Karpas-422 (cell line): ENCODE measurements around the gene FGF1. TPM values are rescaled to one million over a fixed set of nuclear protein-coding genes. Genes with fewer than 3 reads are reported as not detected.

ENCODE experiments used
- DNase-seq: peaks from one replicate; pipeline ENCODE4 v3.0.0-alpha.2; 2015
- H2AFZ ChIP-seq: fragments of 200-600 bp; sonication (generic); 2 replicates; pipeline ENCODE4 v1.6.1; 2014; ENCODE audit warnings: antibody characterized with exemption, low read length, mixed read lengths
- H3K27ac ChIP-seq: fragments of 200-600 bp; sonication (generic); 2 replicates; pipeline ENCODE4 v1.5.1; 2014; ENCODE audit warnings: mild to moderate bottlenecking, low read length, moderate library complexity
- H3K27me3 ChIP-seq: fragments of 200-600 bp; sonication (generic); 2 replicates; pipeline ENCODE4 v1.6.1; 2014; ENCODE audit warnings: low read length, mixed read lengths
- H3K36me3 ChIP-seq: fragments of 200-600 bp; sonication (generic); 2 replicates; pipeline ENCODE4 v1.6.1; 2014; ENCODE audit warnings: low read length, mixed read lengths; ENCODE audit not compliant: insufficient read depth
- H3K4me1 ChIP-seq: fragments of 200-600 bp; sonication (generic); 2 replicates; pipeline ENCODE4 v1.6.1; 2014; ENCODE audit warnings: mild to moderate bottlenecking, low read length, mixed read lengths
- H3K4me2 ChIP-seq: fragments of 200-600 bp; sonication (generic); 2 replicates; pipeline ENCODE4 v1.6.1; 2014; ENCODE audit warnings: low read length, low read depth, mild to moderate bottlenecking; ENCODE audit not compliant: poor library complexity, severe bottlenecking
- H3K4me3 ChIP-seq: fragments of 200-600 bp; sonication (generic); 2 replicates; pipeline ENCODE4 v1.5.1; 2014; ENCODE audit warnings: mild to moderate bottlenecking, antibody characterized with exemption, low read length, mixed read lengths
- H3K79me2 ChIP-seq: fragments of 200-600 bp; sonication (generic); 2 replicates; pipeline ENCODE4 v1.6.1; 2014; ENCODE audit warnings: mild to moderate bottlenecking, low read length, mixed read lengths
- H3K9ac ChIP-seq: fragments of 200-600 bp; sonication (generic); 2 replicates; pipeline ENCODE4 v1.6.0; 2014; ENCODE audit warnings: low read length
- H3K9me2 ChIP-seq: fragments of 200-600 bp; sonication (generic), shearing (Covaris generic); replicated peaks from 2 replicates; pipeline ENCODE4 v1.6.0; 2014; ENCODE audit warnings: mild to moderate bottlenecking, low read length, moderate library complexity; ENCODE audit not compliant: insufficient read depth
- H3K9me3 ChIP-seq: fragments of 300-700, 200-600 bp; sonication (generic); 2 replicates; pipeline ENCODE4 v1.6.1; 2014; ENCODE audit warnings: low read length, mixed read lengths
- H4K20me1 ChIP-seq: fragments of 200-600 bp; sonication (generic); 2 replicates; pipeline ENCODE4 v1.6.1; 2014; ENCODE audit warnings: mild to moderate bottlenecking, antibody characterized with exemption, low read length, low read depth; ENCODE audit not compliant: insufficient read depth
- total RNA-seq: library from RNA; depleted of rRNA; stranded (reverse); fragments of >200 nt; shearing (Covaris generic); gene quantifications from 2 replicates; pipeline ENCODE4 v1.2.3, GENCODE V29; 2014; ENCODE audit warnings: low replicate concordance

The FGF1 gene
- total RNA-seq, 1 experiment from 2014 or later: not detected

GRCh38 chr5:142719836-142720370 lies 34.0 kb upstream of the FGF1 start:
- H3K9me3 ChIP-seq: no peaks in the 10 kb centered on the region
- H3K27me3 ChIP-seq: no peaks in the 10 kb centered on the region
- no peak overlapping the region for H3K4me3 ChIP-seq
- no peak overlapping the region for H2AFZ ChIP-seq
- no peaks in the 10 kb centered on the region for H3K9me2 ChIP-seq
- no peak for DNase-seq
- no peak overlapping the region for H3K9ac ChIP-seq
- no peaks in the 10 kb centered on the region for H3K36me3 ChIP-seq
- H3K27ac ChIP-seq: no peak overlapping the region
- no peaks in the 10 kb centered on the region for H3K4me1 ChIP-seq
- no peaks in the 10 kb centered on the region for H4K20me1 ChIP-seq
- H3K4me2 ChIP-seq: no peak overlapping the region
- no peaks in the 10 kb centered on the region for H3K79me2 ChIP-seq

GRCh38 chr5:142717582-142718215 lies 31.8 kb upstream of the FGF1 start:
- Histone ChIP-seq H3K36me3 (no peaks in the 10 kb centered on the region), H3K4me3 (no peak overlapping the region)
- peak; percentile 63 for DNase-seq

GRCh38 chr5:142716963-142717362 lies 31.1 kb upstream of the FGF1 start:
- H3K27ac ChIP-seq: no peak overlapping the region
- H2AFZ ChIP-seq: no peak overlapping the region
- H3K9me2 ChIP-seq: no peaks in the 10 kb centered on the region
- peak; percentile 83 for DNase-seq
- H3K9ac ChIP-seq: no peak overlapping the region
- 0 out of 2 replicates have a peak, but pooled peaks cover 3% of the 10 kb centered on the region for H3K27me3 ChIP-seq
- no peaks in the 10 kb centered on the region for H3K36me3 ChIP-seq
- peaks cover 4% of the 10 kb centered on the region; the same call in 1 of the 2 replicates for H3K4me1 ChIP-seq
- no peak overlapping the region for H3K4me3 ChIP-seq
- no peaks in the 10 kb centered on the region for H3K9me3 ChIP-seq
- no peak overlapping the region for H3K4me2 ChIP-seq
- no peaks in the 10 kb centered on the region for H4K20me1 ChIP-seq
- H3K79me2 ChIP-seq: no peaks in the 10 kb centered on the region

More at GRCh38 chr5:142717582-142718215, 31.8 kb upstream of the FGF1 start:
- H3K27ac ChIP-seq: no peak overlapping the region
- H3K27me3 ChIP-seq: 0 out of 2 replicates have a peak, but pooled peaks cover 3% of the 10 kb centered on the region
- no peak overlapping the region for H3K9ac ChIP-seq
- H3K9me3 ChIP-seq: no peaks in the 10 kb centered on the region
- H2AFZ ChIP-seq: no peak overlapping the region
- peaks cover 3% of the 10 kb centered on the region; the same call in 1 of the 2 replicates for H3K4me1 ChIP-seq
- no peaks in the 10 kb centered on the region for H3K9me2 ChIP-seq
- no peaks in the 10 kb centered on the region for H4K20me1 ChIP-seq
- no peak overlapping the region for H3K4me2 ChIP-seq
- no peaks in the 10 kb centered on the region for H3K79me2 ChIP-seq

GRCh38 chr5:142715291-142715690 lies 29.4 kb upstream of the FGF1 start:
- DNase-seq: no peak
- H3K9me3 ChIP-seq: no peaks in the 10 kb centered on the region
- 0 out of 2 replicates have a peak, but pooled peaks cover 3% of the 10 kb centered on the region for H3K27me3 ChIP-seq

GRCh38 chr5:142713121-142713706 lies 27.3 kb upstream of the FGF1 start:
- H3K4me3 ChIP-seq: peak overlapping the region; percentile 53; the same call in 1 of the 2 replicates
- H3K27me3 ChIP-seq: 0 out of 2 replicates have a peak, but pooled peaks cover 3% of the 10 kb centered on the region
- H3K79me2 ChIP-seq: no peaks in the 10 kb centered on the region
- H3K4me1 ChIP-seq: peaks cover 4% of the 10 kb centered on the region; the same call in 1 of the 2 replicates
- no peaks in the 10 kb centered on the region for H3K9me2 ChIP-seq
- peak overlapping the region; percentile 37; the same call in 1 of the 2 replicates for H3K9ac ChIP-seq
- H3K9me3 ChIP-seq: no peaks in the 10 kb centered on the region
- H4K20me1 ChIP-seq: no peaks in the 10 kb centered on the region
- no peaks in the 10 kb centered on the region for H3K36me3 ChIP-seq
- H3K4me2 ChIP-seq: peak overlapping the region; percentile 74
- DNase-seq: peak; percentile 95
- no peak overlapping the region for H3K27ac ChIP-seq
- H2AFZ ChIP-seq: peak overlapping the region; percentile 84

More at GRCh38 chr5:142715291-142715690, 29.4 kb upstream of the FGF1 start:
- Histone ChIP-seq H3K4me1 (peaks cover 4% of the 10 kb centered on the region; the same call in 1 of the 2 replicates), H3K9me2 (no peaks in the 10 kb centered on the region), H4K20me1 (no peaks in the 10 kb centered on the region), H2AFZ (no peak overlapping the region), H3K36me3 (no peaks in the 10 kb centered on the region), H3K27ac (no peak overlapping the region), H3K4me3 (no peak overlapping the region), H3K9ac (no peak overlapping the region), H3K4me2 (no peak overlapping the region), H3K79me2 (no peaks in the 10 kb centered on the region)

GRCh38 chr5:142703153-142703552 lies 17.3 kb upstream of the FGF1 start:
- no peaks in the 10 kb centered on the region for H3K79me2 ChIP-seq
- no peak overlapping the region for H3K27ac ChIP-seq
- H4K20me1 ChIP-seq: no peaks in the 10 kb centered on the region
- H3K4me3 ChIP-seq: no peak overlapping the region
- DNase-seq: no peak
- no peaks in the 10 kb centered on the region for H3K27me3 ChIP-seq
- no peaks in the 10 kb centered on the region for H3K9me3 ChIP-seq
- no peak overlapping the region for H3K9ac ChIP-seq
- H3K9me2 ChIP-seq: no peaks in the 10 kb centered on the region
- H3K36me3 ChIP-seq: no peaks in the 10 kb centered on the region
- no peak overlapping the region for H2AFZ ChIP-seq
- no peaks in the 10 kb centered on the region for H3K4me1 ChIP-seq
- no peak overlapping the region for H3K4me2 ChIP-seq

GRCh38 chr5:142701673-142702311 lies 15.9 kb upstream of the FGF1 start:
- Histone ChIP-seq H3K79me2 (no peaks in the 10 kb centered on the region), H3K9me2 (no peaks in the 10 kb centered on the region), H3K27me3 (no peaks in the 10 kb centered on the region), H4K20me1 (no peaks in the 10 kb centered on the region), H3K4me1 (no peaks in the 10 kb centered on the region), H3K4me2 (no peak overlapping the region), H3K36me3 (no peaks in the 10 kb centered on the region), H3K4me3 (no peak overlapping the region), H2AFZ (no peak overlapping the region), H3K9ac (no peak overlapping the region), H3K27ac (no peak overlapping the region), H3K9me3 (no peaks in the 10 kb centered on the region)
- no peak for DNase-seq

GRCh38 chr5:142700566-142700965 lies 14.7 kb upstream of the FGF1 start:
- Histone ChIP-seq H3K4me1 (no peaks in the 10 kb centered on the region), H3K9me3 (no peaks in the 10 kb centered on the region), H3K27me3 (no peaks in the 10 kb centered on the region), H2AFZ (no peak overlapping the region), H3K36me3 (no peaks in the 10 kb centered on the region), H3K4me2 (no peak overlapping the region), H3K27ac (no peak overlapping the region), H3K9ac (no peak overlapping the region), H4K20me1 (no peaks in the 10 kb centered on the region), H3K4me3 (no peak overlapping the region), H3K9me2 (no peaks in the 10 kb centered on the region), H3K79me2 (no peaks in the 10 kb centered on the region)
- DNase-seq: no peak
